Cardiac atrium fibroblast (primary cell): ENCODE data around the gene DIP2A. TPM values are rescaled to one million over a fixed set of nuclear protein-coding genes. Genes with fewer than 3 reads are reported as not detected.

ENCODE experiments used
- total RNA-seq: library from RNA; depleted of rRNA; stranded (reverse); fragments of >200 nt; gene quantifications from 2 replicates; pipeline ENCODE4 v1.2.3, GENCODE V29; 2015

The DIP2A gene
- 9.9 and 11.6 TPM in 2 replicates for total RNA-seq

GRCh38 chr21:46458315-46459023, at the start of gene DIP2A:
Gene DIP2A (plus strand): TSS chr21:46458891. CDS start chr21:46459132, 241 bp downstream.

GRCh38 chr21:46604975-46605766, 146.5 kb downstream of the DIP2A start, which contains the start of gene S100B:
Gene S100B (minus strand): TSS chr21:46605082. CDS start chr21:46602415, 2,667 bp downstream.

Other genes with a start within 250 kb of the DIP2A start
- gene LSS, start 230.1 kb upstream of the DIP2A start, total RNA-seq = 63.7 and 116 TPM in 2 replicates
- gene MCM3AP, start 173.3 kb upstream of the DIP2A start, total RNA-seq = 34.5 and 50.7 TPM in 2 replicates
- gene YBEY, start 172.5 kb upstream of the DIP2A start, total RNA-seq = 24.9 and 31.1 TPM in 2 replicates
- gene C21orf58, start 135.0 kb upstream of the DIP2A start, total RNA-seq = 2.0 and 2.6 TPM in 2 replicates
- 9.9 and 16.1 TPM in 2 replicates for gene PCNT, start 134.7 kb upstream of the DIP2A start, total RNA-seq
- not detected in 2 replicates for gene S100B, start 146.2 kb downstream of the DIP2A start, total RNA-seq
- gene PRMT2, start 176.8 kb downstream of the DIP2A start, total RNA-seq = 97.0 and 112 TPM in 2 replicates